HG03460 (cell line): ENCODE results near the gene DOCK3.

ENCODE experiments used
- ATAC-seq: cut with Tn5 transposase; IDR thresholded peaks from one replicate; pipeline ENCODE4 v1.9.1; 2021; ENCODE audit not compliant: unreplicated experiment

Gene DOCK3

GRCh38 chr3:50674349-50675178 lies at the start of gene DOCK3:
DOCK3 (plus strand) TSS chr3:50674927; CDS start chr3:50675264, 337 bp downstream.
- ATAC-seq, result no peak

GRCh38 chr3:50625231-50626182 lies 49.2 kb upstream of the DOCK3 start:
- no peak for ATAC-seq

- ATAC-seq, result no peak
Measured at GRCh38 chr3:50626401-50626800, 48.3 kb upstream of the DOCK3 start.

GRCh38 chr3:50627407-50628051 lies 47.2 kb upstream of the DOCK3 start:
- ATAC-seq, result no peak

- no peak for ATAC-seq
Measured at GRCh38 chr3:50628601-50629000, 46.1 kb upstream of the DOCK3 start.

GRCh38 chr3:50630394-50630793 lies 44.3 kb upstream of the DOCK3 start:
- no peak for ATAC-seq

- ATAC-seq, result no peak
Measured at GRCh38 chr3:50630877-50631276, 43.9 kb upstream of the DOCK3 start.

- ATAC-seq, result no peak
Measured at GRCh38 chr3:50632450-50632849, 42.3 kb upstream of the DOCK3 start.

- ATAC-seq, result no peak
Measured at GRCh38 chr3:50633230-50633790, 41.4 kb upstream of the DOCK3 start.

GRCh38 chr3:50635066-50635465 lies 39.7 kb upstream of the DOCK3 start:
- no peak for ATAC-seq

GRCh38 chr3:50637011-50637410 lies 37.7 kb upstream of the DOCK3 start:
- ATAC-seq, result no peak

- no peak for ATAC-seq
Measured at GRCh38 chr3:50637945-50638344, 36.8 kb upstream of the DOCK3 start.

GRCh38 chr3:50639055-50639494 lies 35.7 kb upstream of the DOCK3 start:
- no peak for ATAC-seq

- no peak for ATAC-seq
Measured at GRCh38 chr3:50642382-50642781, 32.3 kb upstream of the DOCK3 start.

GRCh38 chr3:50644561-50644960 lies 30.2 kb upstream of the DOCK3 start:
- no peak for ATAC-seq

GRCh38 chr3:50645378-50645777 lies 29.3 kb upstream of the DOCK3 start:
- no peak for ATAC-seq

GRCh38 chr3:50648313-50648712 lies 26.4 kb upstream of the DOCK3 start:
- ATAC-seq, result no peak

- no peak for ATAC-seq
Measured at GRCh38 chr3:50648944-50649343, 25.8 kb upstream of the DOCK3 start.

- no peak for ATAC-seq
Measured at GRCh38 chr3:50649451-50649931, 25.2 kb upstream of the DOCK3 start.

- no peak for ATAC-seq
Measured at GRCh38 chr3:50650018-50650417, 24.7 kb upstream of the DOCK3 start.

- no peak for ATAC-seq
Measured at GRCh38 chr3:50651445-50651844, 23.3 kb upstream of the DOCK3 start.
